NCI-H82 treated with DMSO at 0.1 percent for 48 hours (cell line): ENCODE results near the gene PDCD1.

Experiments
- DNase-seq: peaks from one replicate; lab custom pipeline; 2025; ENCODE audit not compliant: unreplicated experiment; lab: John Stamatoyannopoulos, UW

Gene PDCD1

GRCh38 chr2:241852981-241853631 is 5.6 kb downstream of the PDCD1 start:
- DNase-seq, result no peak

GRCh38 chr2:241852116-241852980 is 6.3 kb downstream of the PDCD1 start:
- no peak for DNase-seq

- no peak for DNase-seq
These were observed 7.2 kb downstream of the PDCD1 start for GRCh38 chr2:241851325-241852115.

DNA sequence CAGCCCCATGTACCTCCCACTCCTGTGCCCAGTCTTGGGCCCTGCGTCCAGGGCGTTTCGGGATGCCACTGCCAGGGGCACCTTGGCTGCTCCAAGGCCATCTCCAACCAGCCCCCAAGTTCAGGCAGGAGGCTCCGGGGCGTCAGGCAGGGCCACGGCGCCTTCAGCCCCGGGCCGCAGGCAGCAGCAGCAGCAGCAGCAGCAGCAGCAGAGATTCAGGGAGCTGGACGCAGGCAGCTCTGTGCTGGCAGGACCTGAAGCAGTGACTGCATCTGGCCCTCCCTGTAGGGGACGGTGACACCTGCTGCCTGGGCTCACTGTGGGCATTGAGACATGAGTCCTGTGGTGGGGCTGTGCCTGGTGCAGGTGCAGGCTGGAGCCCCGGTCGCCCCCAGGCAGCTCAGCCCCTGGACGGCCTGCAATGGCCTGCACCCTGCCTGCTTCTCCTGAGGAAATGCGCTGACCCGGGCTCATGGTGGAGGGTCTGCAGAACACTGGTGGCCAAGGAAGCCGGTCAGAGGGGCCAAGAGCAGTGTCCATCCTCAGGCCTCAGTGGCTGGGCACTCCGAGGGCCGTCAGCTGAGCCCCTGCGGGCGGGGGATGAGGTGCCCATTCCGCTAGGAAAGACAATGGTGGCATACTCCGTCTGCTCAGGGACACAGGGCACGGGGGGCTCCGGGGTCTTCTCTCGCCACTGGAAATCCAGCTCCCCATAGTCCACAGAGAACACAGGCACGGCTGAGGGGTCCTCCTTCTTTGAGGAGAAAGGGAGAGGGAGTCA is 8.0 kb downstream of the PDCD1 start:
- no peak for DNase-seq

GRCh38 chr2:241849616-241850543 is 8.8 kb downstream of the PDCD1 start:
- DNase-seq, result no peak

DNA sequence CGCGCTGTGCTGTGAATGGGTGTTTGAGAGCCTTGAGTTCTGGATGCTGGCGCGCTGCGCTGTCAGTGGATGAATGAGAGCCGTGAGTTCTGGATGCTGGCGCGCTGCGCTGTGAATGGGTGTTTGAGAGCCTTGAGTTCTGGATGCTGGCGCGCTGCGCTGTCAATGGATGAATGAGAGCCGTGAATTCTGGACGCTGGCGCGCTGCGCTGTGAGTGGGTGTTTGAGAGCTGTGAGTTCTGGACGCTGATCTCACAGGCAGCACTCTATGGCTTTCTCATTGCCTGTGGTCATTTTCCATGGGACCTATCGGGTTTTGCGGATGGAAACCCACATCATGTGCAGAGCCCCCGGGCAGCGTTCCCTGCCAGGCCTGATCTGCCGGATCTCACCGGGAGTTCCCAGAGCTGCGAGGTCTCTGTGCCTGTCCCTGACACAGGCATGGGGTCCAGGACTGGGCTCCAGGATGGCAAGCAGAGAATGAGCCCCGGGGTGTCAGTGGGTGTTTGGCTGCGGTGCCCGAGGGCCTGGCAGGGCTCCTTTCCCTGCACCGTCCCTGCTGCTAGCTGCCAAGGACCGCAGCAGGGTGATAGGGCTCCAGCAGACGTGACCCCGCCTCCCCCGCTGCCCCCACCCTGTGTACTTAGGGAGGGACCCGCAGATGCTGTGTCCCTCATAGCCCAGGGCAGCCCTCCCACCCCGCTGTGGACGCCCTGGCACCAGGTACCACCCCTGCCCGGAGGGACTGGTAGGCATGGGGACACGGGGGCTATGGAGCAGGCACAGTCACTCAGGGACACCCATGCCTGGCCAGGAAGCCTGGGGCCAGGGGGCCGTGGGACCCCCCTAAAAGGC is 9.7 kb downstream of the PDCD1 start:
- no peak for DNase-seq

GRCh38 chr2:241846406-241846805 is 12.3 kb downstream of the PDCD1 start:
- DNase-seq, result no peak

DNA sequence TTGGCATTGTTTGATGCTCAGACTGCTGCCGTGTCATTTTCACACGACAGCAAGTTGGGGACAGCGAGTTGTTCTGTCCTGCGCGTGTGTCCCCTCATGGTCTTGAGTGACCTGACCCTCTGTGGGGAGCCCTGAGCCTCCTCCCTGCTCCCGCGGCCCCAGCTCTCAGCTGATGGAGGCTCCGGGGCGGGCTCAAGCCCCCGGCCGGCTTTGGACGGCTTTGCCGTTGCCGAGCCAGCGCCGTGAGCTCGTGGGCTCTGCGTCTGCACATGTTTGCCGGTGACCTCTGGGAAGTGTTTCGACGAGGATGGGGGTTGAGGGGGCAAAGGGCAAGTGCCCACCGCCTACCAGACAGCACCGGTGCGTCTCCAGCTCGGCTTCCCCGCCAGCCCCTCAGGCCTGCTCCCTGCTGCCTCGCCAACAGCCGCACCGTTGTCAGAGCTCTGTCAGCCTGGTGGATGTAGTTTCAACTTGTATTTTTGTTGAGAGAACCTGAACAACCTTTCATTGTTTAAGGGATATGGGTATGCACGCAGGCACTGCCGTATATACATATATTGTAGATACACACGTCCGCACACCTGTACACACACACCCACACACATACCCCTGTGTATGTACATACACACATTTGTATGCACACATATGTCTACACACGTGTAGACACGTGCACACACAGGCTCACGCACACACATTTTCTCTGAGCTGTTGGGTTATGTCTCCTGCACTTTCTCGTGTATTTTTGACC is 13.7 kb downstream of the PDCD1 start:
- DNase-seq, result no peak

- no peak for DNase-seq
These were observed 14.5 kb downstream of the PDCD1 start for GRCh38 chr2:241844066-241844728.

DNA sequence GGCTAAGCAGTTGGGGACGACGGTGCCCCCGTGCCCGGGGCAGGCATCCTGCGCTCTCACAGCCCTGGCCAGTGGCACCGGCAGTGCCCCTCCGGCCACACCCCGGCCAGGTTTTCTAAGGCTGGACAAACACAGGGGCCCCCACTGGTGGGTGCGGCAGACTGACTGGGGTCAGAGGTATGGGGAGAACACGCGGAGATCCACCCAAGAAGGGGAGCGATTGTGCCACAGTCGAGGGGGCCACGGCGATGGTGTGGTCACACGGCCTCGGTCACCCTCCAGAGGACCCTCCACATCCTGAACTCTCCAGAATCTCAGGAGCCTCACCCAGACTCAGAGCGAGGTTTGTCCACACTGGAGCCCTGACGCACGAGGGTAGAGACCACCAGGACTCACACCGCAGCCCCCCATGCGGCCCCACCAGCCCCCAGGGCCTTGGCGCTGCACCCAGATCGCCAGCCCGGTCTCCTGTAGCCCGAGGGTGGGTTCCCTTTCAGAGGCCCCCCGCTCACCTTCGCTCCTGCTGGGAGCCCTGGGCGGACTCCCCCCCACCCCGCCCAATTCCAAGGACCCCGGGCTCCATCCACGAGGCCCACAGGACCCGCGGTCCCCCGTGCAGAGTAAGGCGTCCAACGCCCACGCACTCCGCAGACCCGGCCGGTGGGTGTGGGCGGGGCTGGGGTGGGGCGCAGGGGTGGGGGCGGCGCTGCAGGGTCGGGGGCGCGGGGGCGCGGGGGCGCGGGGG is 15.2 kb downstream of the PDCD1 start:
- no peak for DNase-seq

DNA sequence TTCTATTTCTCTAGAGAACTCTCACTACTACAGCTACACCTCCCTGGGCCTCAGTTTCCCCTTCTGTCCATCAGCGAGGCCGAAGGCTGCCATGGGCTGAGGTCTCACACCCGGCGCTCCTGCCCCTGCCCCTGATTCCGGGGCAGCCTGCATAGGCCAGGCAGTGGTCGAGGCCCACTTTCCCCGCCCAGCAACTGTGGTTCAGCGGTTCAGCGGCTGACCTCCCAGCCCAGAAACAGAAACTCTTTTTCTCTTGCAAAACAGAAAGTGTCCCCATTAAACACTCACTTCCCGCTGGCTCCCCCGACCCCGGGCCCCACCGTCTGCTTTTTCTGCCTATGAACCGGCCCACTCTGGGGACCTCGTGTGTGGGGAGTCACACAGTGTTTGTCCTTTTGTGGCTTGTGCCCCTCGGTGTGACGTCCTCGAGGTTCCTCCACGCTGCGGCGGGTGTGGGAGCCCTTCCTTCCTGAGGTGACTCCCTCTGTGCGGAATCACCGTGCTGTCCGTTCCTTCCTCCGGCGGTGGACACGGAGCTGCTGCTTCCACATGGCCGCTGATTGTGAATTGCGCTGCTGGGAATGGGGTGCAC is 16.0 kb downstream of the PDCD1 start:
- no peak for DNase-seq

DNA sequence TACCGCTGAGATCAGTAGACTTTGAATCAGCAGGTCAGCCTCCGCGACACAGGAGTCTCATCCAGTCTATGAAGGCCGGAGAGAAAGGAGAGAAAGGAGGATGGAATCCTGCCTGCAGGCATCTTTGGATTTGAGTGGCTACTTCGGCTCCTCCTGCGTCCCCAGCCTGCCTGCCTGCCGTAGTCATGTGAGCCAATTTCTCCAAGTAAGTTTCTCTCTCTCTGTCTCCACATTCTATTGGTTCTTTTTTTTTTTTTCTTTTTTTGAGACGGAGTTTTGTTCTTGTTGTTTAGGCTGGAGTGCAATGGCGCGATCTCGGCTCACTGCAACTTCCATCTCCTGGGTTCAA is 16.7 kb downstream of the PDCD1 start:
- no peak for DNase-seq

- DNase-seq, result no peak
These were observed 17.3 kb downstream of the PDCD1 start for GRCh38 chr2:241841181-241842066.

DNA sequence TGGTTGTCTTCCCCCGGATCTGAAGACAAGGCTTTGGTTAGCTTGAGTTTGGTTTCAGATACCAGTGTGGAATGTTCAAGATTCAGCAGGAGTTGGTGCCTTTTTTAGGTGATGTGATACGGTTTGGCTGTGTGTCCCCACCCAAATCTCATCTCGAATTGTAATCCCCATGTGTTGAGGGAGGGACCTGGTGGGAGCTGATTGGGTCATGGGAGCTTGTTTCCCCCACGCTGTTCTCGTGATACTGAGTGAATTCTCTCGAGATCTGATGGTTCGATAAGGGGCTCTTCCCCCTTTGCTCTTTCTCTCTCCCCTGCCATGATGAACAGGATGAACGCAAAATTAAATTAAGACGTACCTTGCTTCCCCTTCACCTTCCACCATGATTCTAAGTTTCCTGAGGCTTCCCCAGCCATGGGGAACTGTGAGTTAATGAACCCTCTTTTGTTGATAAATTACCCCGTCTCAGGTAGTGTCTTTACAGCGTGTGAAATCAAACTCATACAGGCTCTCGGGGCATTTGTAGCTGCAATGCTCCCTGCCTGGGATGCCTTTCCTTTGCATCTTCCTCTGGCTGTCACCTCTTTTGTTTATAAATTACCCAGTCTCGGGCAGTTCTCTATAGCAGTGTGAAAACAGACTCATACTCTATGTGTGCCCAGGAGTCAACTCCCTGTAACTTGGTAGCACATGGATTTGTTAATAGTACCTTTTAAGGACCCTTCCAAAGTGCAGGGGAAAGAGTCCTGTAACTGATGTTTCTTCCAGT is 21.3 kb downstream of the PDCD1 start:
- no peak for DNase-seq

- no peak for DNase-seq
These were observed 22.4 kb downstream of the PDCD1 start for GRCh38 chr2:241836292-241836691.
